NOMO-1 (cell line): ENCODE measurements around the gene TOR2A.

Experiments
- DNase-seq, 2 experiments: peaks; one replicate each; lab custom pipeline; 2025; ENCODE audit not compliant: unreplicated experiment in 2 of 2; lab: John Stamatoyannopoulos, UW

Gene TOR2A

DNA sequence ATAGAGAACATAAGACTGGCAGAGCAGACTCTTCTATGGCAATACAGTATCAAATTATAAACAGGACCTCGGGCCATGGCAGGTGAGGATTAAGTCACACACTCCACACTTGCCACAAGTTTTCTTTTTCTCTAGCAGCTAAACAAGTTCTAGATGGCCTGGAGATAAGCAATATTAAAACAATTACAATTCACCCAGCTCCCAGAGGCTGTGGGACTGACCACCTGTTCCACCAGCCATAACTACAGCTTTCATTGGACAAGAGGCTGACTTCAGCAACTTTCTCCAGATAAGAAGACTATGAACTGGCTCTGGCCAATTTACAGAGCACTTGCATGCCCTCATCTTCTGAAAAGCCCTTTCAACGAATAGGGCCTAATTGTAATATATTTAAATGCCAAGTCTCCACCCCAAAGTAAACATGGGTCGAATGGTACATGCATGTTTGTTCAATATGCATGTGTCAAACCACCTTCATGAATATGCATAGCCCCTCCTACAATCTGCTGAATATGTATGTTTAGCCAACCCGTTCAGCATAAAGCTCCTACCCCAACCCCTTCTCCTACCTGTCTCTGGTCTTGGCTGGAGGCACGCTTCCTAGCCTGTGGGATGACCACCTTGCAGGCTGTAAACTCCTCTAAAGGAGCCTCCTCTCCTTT, 34.4 kb downstream of the TOR2A start:
- no peak for DNase-seq

DNA sequence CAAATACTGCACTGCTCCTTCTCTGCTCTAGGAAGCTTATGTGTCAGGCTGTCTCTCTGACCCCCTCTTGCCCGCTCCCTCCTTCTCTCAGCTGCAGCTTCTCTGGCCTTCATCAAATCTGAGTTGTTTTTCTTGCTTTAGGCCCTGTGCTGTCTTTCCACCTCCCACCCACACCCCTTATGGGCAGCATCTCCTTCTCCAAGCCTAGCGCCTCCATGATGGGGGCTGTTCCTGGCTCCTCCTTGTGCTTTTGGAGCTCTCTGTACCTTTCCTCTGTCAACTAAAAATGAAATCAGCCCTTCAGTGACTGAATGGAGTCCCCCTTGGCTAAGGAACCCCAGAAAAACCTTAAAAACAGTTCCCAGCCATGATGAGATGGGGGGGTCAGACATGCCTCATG, 35.0 kb downstream of the TOR2A start:
- DNase-seq = no peak

DNA sequence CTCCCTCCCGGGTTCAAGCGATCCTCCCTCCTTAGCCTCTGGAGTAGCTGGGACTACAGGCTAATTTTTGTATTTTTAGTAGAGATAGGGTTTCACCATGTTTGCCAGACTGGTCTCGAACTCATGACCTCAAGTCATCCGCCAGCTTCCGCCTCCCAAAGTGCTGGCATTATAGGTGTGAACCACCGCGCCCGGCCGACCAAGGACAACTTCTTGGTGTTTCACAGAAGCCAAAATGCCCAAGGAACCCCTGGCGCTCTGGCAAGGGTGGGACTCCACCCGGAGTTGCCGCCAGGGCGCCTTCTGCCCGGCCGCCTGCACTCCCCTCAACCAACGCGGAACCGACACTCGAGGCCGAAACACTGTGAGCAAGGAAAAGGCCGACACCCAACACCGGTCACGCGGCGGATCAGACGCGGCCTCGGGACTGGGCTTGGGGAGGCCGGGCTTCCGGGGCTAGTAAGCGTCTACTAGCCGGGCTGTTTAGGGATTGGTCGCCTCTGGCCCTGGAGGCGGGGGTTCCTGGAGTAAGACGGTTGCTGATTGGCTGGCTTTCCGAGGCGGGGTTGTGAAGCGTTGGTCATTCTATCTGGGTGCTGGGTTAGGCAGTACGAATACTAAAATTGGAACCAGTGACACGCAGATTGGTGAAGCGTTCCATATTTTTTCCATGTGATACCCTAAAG, 36.0 kb downstream of the TOR2A start:
- DNase-seq = peak; percentile 78 to 83

DNA sequence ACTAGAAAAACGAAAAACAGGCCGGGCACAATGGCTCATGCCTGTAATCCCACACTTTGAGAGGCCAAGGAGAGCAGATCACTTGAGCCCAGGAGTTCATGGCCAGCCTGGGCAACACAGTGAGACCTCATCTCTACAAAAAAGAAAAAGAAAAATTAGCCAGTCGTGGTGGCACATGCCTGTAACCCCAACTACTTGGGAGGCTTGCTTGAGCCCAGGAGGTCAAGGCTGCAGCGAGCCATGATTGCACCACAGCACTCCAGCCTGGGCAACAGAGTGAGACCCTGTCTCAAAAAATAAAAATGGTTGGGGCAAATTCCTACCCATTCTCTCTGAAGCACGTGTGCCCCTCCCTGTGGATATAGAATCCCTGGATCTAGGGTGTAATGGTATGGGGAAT, 36.7 kb downstream of the TOR2A start:
- DNase-seq = no peak

DNA sequence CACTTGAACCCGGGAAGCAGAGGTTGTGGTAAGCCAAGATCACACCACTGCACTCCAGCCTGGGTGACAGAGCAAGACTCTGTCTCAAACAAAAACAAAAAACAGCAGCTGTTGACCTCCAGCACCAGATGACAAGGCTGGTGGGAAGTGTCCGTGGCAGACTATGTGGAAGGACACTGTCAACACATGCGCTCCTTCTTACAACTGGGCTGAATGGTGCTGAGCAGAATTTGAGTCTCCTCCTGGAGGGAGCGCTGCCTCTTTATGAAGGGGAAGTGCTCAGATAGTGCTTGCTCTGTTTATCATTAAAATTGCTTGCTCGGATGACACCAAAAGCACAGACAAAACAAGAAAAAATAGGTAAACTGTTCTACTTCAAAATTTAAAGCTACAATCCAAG, 37.5 kb downstream of the TOR2A start:
- no peak for DNase-seq

DNA sequence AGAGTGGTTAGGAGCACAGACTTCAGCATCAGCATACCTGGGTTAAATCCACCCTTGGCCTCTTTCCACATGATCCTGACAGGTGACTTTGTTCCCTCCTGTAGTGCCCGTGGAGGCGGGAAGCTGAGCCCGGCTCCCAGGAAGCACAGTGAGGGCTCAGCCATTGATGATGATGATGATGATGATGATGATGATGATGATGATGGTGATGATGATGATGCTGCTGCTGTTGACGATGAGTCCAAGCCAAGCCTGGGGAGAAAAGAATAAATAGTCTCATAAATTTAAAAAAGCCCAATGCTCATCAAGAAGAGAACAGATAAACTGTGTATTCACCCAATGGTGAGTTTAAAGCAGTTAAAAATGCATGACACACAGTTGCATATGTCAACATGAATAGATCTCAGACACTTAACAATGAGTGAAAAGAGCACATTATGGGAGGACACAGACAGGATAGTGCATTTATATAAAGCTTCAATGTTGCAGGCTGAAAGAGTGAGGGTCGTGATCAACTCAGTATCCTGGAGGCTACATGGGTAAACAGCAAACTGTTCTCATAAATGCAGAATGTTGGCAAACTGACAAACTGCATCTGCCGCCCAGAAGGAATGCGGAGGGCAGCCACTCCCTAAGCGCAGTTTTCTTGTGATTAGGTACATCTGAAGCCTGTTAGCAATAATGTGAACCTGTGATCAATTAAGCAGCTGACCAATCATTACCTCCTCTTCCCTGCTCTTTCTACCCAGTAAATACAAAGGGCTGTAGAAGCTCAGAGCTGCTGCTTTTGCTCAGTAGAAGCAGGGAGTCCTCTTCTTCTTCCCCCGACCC, 40.0 kb downstream of the TOR2A start:
- no peak for DNase-seq

DNA sequence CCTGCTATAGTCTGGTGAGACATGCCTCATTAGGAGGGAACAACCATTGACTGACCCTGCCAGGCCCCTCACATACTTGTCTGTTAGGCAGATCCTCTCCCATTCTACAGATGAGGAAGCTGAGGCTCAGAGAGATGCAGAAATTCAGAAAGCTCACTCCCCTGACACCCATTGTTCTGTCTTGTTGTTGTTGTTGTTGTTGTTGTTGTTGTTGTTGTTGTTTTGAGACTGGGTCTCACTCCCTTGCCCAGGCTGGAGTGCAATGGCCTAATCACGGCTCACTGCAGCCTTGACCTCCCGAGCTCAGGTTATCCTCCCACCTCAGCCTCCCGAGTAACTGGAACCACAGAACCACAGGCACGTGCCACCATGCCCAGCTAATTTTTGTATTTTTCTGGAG, 41.4 kb downstream of the TOR2A start:
- DNase-seq = no peak

DNA sequence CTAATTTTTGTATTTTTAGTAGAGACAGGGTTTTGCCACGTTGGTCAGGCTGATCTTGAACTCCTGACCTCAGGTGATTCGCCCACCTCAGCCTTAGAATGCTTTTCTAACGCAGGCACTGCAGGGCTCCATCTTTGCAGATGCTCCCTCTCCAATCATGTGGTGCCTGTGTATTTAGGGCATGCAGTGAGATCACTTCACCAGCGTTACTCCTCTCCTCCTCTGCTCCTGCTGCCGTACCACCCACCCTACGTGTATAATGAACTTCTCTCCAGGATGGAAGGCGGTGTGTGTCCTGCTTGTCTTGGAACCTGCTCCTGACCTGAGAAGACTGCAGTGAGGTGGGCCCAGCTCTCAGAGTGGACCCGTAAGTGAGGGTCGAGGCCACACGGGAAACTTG, 42.0 kb downstream of the TOR2A start:
- DNase-seq = no peak

DNA sequence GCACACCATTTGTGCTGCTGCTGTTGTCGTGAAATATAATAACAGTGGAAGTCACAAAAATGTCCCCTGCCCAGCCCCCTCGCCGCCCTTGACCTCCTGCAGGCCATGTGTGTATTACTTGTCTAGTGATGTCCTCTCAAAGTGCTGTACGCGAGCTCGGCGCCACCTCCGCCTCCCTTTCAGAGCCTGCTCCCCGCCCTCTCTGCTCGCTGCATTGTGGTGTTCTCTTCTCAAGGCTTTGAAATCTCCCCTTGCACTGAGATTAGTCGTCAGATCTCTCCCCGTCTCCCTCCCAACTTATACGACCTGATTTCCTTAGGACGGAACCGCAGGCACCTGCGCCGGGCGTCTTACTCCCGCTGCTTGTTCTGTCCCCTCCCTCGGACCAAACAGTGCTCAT, 43.0 kb downstream of the TOR2A start:
- no peak for DNase-seq

DNA sequence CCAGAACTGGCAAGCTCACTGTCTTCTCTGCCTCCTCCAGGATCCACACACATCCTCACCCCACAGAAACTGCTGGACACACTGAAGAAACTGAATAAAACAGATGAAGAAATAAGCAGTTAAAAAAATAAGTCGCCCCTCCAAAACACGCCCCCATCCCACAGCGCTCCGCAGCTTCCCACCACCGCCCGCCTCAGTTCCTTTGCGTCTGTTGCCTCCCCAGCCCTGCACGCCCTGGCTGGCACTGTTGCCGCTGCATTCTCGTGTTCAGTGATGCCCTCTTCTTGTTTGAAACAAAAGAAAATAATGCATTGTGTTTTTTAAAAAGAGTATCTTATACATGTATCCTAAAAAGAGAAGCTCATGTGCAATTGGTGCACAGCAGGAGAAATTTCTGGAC, 44.4 kb downstream of the TOR2A start:
- DNase-seq = no peak

DNA sequence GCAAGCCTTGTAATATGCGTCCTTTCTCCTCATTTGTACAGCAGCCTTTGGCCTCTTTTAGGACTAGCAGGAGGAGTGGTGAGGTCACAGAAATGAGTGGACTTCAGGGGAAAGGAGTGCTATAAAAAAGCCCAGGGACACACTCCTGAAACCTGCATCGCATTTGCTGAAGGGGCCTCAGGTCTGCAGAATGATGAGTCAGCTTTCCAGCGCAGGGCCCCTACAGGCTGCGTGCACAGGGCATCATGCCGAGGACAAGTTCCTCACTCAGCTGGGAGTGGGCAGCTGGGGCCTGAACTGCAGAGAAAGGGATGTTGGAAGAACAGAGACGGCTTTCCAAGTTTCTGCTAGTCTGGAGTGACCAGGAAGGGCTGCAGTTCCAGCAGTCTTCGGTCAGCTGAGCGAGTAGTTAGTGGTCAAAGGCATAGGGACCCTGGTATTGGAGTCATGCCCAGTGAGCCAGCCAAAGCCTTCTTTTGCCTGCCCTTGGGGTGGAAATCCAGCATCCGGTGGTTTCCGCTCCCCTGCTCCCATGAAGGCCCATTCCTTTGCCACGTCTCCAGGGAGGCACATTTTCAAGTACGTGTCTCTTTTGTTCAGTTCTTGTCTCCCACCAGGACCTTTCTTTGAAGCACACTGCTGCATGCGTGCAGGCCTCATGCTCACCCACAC, 45.6 kb downstream of the TOR2A start:
- no peak for DNase-seq

DNA sequence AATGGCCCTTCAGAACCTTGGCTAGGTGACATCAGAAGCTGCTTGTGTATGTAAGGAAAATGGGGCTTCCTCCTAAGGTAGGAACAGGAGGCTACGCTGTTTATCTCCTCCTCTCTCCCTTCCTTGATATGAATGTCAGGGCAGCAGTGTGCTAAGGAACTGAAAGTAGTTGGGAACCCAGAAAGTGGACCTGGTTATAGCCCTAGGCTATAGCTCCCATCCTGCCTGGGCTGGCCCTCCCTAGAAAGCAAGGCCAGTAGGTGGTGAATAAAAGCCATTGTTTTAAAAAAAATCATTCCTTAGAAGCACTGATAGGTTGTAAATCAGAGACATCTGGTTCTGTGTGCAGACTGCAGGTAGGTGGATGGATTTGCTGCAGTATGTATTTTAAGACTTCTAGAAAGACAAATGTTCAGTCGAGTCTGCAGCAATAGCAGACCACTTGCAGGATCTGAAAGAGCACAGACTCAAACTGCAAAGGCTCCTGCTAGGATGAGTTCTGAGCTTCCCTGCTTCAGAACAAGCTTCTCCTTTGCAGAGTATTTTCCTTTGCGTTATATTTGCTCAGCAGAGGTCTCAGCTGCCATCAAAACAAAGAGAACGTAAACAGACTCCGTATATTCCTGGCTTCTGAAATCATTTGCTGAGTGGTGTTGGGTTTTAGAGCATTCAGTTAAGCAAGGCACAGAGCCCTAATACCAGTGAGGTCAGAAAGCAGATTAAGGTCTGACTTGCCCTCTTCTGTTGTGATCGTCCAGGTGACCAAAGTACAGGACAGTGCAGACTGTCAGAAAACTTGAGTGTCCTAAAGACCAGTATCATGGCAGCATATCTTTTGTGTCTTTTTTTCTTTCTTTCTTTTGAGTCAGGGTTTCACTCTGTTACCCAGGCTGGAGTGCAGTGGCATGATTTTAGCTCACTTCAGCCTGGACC, 48.4 kb downstream of the TOR2A start:
- DNase-seq = no peak

DNA sequence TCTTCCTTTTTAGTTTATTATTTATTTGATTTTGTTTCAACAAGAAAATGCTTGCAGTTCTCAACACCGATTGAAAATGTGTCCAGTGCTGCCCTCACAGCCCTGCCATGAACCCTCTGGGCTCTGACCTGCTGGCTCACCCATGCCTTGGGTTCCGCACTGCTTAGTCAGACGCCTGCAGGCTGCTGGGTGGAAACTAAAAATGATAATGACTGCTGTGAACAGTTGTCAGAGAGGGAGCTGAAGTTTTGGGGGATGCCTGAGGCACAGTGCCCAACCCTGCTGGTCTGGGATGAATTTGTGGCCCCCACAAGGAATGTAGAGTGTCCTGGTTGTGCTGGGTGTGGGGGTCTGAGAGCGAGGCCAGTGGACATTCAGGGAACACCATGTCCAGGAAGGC, 50.5 kb downstream of the TOR2A start:
- no peak for DNase-seq

DNA sequence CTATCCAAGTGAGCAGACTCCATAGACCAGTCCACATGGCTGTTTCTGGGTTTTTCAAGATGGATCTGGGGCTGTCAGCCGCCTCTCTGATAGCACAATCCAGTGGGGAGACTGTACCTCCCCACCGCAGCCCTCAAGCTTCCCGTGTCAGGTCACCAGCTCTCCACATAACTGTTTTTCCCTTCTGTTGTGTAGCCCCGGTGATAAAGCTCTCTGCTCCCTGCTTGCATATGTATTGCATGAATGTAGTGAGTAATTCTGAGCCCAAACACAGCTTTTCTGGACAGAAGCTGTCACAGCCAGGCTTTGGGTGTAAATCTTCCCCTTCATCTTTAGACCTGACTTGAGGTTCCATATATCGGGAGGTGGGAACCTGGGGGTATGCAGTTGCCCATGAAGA, 51.4 kb downstream of the TOR2A start:
- no peak for DNase-seq

DNA sequence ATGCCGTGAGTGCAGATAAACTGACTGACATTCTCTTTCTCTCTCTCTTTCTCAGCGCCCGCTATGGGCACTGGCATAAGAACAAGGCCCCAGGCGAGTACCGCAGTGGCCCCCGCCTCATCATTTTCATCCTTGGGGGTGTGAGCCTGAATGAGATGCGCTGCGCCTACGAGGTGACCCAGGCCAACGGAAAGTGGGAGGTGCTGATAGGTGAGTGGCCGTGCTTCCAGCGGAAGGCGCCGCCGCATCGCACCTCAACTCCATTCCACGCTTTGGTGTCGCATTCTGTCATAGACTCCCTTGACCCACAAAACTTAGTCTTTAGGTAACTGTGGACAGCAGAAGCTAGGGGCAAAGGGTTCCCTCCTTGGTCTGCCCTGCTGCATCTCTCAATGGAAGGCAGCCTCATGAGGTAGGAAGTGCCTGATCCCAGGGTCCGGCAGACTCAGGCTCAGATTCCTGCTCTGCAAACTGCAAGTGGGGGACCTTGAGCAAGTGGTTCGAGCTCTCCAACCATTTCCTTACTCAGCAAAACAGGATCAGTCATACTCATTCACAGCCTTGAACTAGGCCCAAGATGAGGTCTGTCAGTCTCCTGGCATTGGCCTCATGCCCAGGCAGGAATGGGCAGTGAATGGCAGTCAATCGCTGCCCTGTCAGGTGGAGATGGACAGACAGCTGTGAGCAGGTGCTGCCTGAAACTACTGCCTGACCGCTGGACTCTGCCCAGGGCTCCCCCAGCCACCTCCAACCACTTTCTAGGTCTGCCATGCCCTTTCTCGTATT, 52.5 kb downstream of the TOR2A start:
- no peak for DNase-seq
